HG03139 (cell line): ENCODE results near the gene RPL26.
"Not testable (repeated sequence)": the region's sequence is repeated elsewhere in the genome, so short reads cannot be mapped to it uniquely, and the experiment has no call there.

ENCODE experiments used
- ATAC-seq: cut with Tn5 transposase; IDR thresholded peaks from one replicate; pipeline ENCODE4 v1.9.1; 2021; ENCODE audit not compliant: unreplicated experiment

Gene RPL26

GRCh38 chr17:8369944-8370343 is 13.0 kb downstream of the RPL26 start:
- no peak for ATAC-seq

GRCh38 chr17:8368193-8368592 is 14.8 kb downstream of the RPL26 start:
- ATAC-seq: no peak

- ATAC-seq: no peak
Observed at GRCh38 chr17:8366231-8366630, 16.8 kb downstream of the RPL26 start.

- no peak for ATAC-seq
Observed at GRCh38 chr17:8365143-8365542, 17.9 kb downstream of the RPL26 start.

GRCh38 chr17:8362651-8363332 is 20.2 kb downstream of the RPL26 start:
- no peak for ATAC-seq

- ATAC-seq: no peak
Observed at GRCh38 chr17:8360751-8361150, 22.2 kb downstream of the RPL26 start.

- no peak for ATAC-seq
Observed at GRCh38 chr17:8360260-8360659, 22.7 kb downstream of the RPL26 start.

GRCh38 chr17:8359769-8360168 is 23.2 kb downstream of the RPL26 start:
- ATAC-seq: no peak

- ATAC-seq: no peak
Observed at GRCh38 chr17:8357910-8358309, 25.1 kb downstream of the RPL26 start.

GRCh38 chr17:8354236-8354635 is 28.8 kb downstream of the RPL26 start:
- ATAC-seq: no peak

GRCh38 chr17:8353736-8354135 is 29.3 kb downstream of the RPL26 start:
- no peak for ATAC-seq

- ATAC-seq: no peak
Observed at GRCh38 chr17:8350339-8350738, 32.7 kb downstream of the RPL26 start.

GRCh38 chr17:8347001-8347400 is 36.0 kb downstream of the RPL26 start:
- ATAC-seq: not testable (repeated sequence)

- ATAC-seq: no peak
Observed at GRCh38 chr17:8345951-8346665, 36.9 kb downstream of the RPL26 start.

- no peak for ATAC-seq
Observed at GRCh38 chr17:8345052-8345690, 37.8 kb downstream of the RPL26 start.

GRCh38 chr17:8341456-8341855 is 41.5 kb downstream of the RPL26 start:
- ATAC-seq: no peak

- no peak for ATAC-seq
Observed at GRCh38 chr17:8339540-8339939, 43.5 kb downstream of the RPL26 start, which contains the start of gene ODF4. TSS of gene ODF4 (plus strand) at chr17:8339840. CDS start at chr17:8340052, 212 bp downstream.

GRCh38 chr17:8338753-8339140 is 44.2 kb downstream of the RPL26 start:
- ATAC-seq: no peak

GRCh38 chr17:8337802-8338752 is 44.9 kb downstream of the RPL26 start:
- ATAC-seq: no peak

GRCh38 chr17:8333281-8333680 is 49.7 kb downstream of the RPL26 start:
- no peak for ATAC-seq

- no peak for ATAC-seq
Observed at GRCh38 chr17:8332688-8333087, 50.3 kb downstream of the RPL26 start.
